ENCODE results near the gene FBF1.

The FBF1 gene

GRCh38 chr17:75897160-75898019 lies 43.5 kb downstream of the FBF1 start:
- no peak for TF ChIP-seq CTCF (IDR thresholded peaks at IDR 0.05; ENCODE audit: low read depth, low read length, missing control alignments)

GRCh38 chr17:75896415-75897159 lies 44.3 kb downstream of the FBF1 start, which contains the start of gene TRIM65:
Gene TRIM65, minus strand, starts transcription at chr17:75896951. Its CDS starts 14 bp downstream, at chr17:75896937.
- H3K36me3 ChIP-seq (replicated peaks) = peaks cover 14% of the 10 kb centered on the region
- peak; percentile 37 for TF ChIP-seq CTCF (IDR thresholded peaks at IDR 0.05; ENCODE audit: low read depth, low read length, missing control alignments)
- no peaks in the 10 kb centered on the region for H3K27me3 ChIP-seq (replicated peaks)
- in situ Hi-C loops (cut with HindIII; ENCODE audit: low pct_ligation_motif_present, low sequenced_read_pairs) = no loop called here
- peak; percentile 56 for DNase-seq
- H3K27ac ChIP-seq = peak within 1 kb of the TSS; percentile 66
- peak within 1 kb of the TSS; percentile 87 for H3K4me3 ChIP-seq (ENCODE audit: low read depth, low read length)

More at GRCh38 chr17:75897160-75898019, 43.5 kb downstream of the FBF1 start:
- in situ Hi-C loops (cut with HindIII; ENCODE audit: low pct_ligation_motif_present, low sequenced_read_pairs) = no loop called here
- H3K4me3 ChIP-seq (ENCODE audit: low read depth, low read length) = peak overlapping the region; percentile 87
- H3K36me3 ChIP-seq (replicated peaks) = peaks cover 15% of the 10 kb centered on the region
- no peak overlapping the region for H3K27ac ChIP-seq
- H3K27me3 ChIP-seq (replicated peaks) = no peaks in the 10 kb centered on the region
- DNase-seq = no peak

- H3K27ac ChIP-seq = peak overlapping the region; percentile 66
- no peak for DNase-seq
- peaks cover 14% of the 10 kb centered on the region for H3K36me3 ChIP-seq (replicated peaks)
- in situ Hi-C loops (cut with HindIII; ENCODE audit: low pct_ligation_motif_present, low sequenced_read_pairs) = no loop called here
- H3K27me3 ChIP-seq (replicated peaks) = no peaks in the 10 kb centered on the region
- H3K4me3 ChIP-seq (ENCODE audit: low read depth, low read length) = peak overlapping the region; percentile 87
- peak; percentile 60 for TF ChIP-seq CTCF (IDR thresholded peaks at IDR 0.05; ENCODE audit: low read depth, low read length, missing control alignments)
These were observed 45.3 kb downstream of the FBF1 start for GRCh38 chr17:75895370-75896155.

GRCh38 chr17:75894049-75894733 lies 46.7 kb downstream of the FBF1 start:
- DNase-seq = no peak
- in situ Hi-C loops (cut with HindIII; ENCODE audit: low pct_ligation_motif_present, low sequenced_read_pairs) = no loop called here
- Histone ChIP-seq H3K27ac (no peak overlapping the region), H3K36me3 (replicated peaks) (peaks cover 14% of the 10 kb centered on the region), H3K4me3 (ENCODE audit: low read depth, low read length) (no peak overlapping the region), H3K27me3 (replicated peaks) (no peaks in the 10 kb centered on the region)
- no peak for TF ChIP-seq CTCF (IDR thresholded peaks at IDR 0.05; ENCODE audit: low read depth, low read length, missing control alignments)

Data from brain microvascular endothelial cell (primary cell).